ENCODE data around the gene OR52H1. TPM values are rescaled to one million over a fixed set of nuclear protein-coding genes. Genes with fewer than 3 reads are reported as not detected.
"Not testable (repeated sequence)": the region's sequence is repeated elsewhere in the genome, so short reads cannot be mapped to it uniquely, and the experiment has no call there.

The OR52H1 gene
- total RNA-seq, 1 donor from 2014 or later: not detected

DNA sequence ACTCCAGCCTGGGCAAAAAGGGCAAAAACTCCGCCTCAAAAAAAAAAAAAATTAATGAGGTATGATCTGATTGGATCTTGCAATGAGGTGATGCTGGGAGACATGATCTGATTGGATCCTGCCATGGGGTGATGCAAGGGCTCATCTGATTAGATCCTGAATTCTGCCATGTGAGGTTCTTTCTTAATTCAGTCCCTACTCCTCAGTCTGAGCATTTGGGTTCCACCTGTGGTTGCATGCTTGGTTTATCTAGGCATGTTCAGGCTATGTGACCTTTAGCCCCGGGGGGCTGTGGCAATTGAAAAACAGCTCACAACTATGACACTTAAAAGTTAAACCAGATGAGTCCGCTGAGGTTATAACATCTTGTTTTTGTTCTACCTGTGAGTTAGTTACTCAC is 43.3 kb upstream of the OR52H1 start:
- H3K4me3 Mint-ChIP-seq (ENCODE audit: unreplicated experiment): no peak overlapping the region
- DNase-seq: no peak
- peaks cover 5% of the 10 kb centered on the region for H3K27me3 Mint-ChIP-seq (ENCODE audit: unreplicated experiment)
- no peak overlapping the region for H3K27ac Mint-ChIP-seq (ENCODE audit: unreplicated experiment)
- TF ChIP-seq, protein P1, sequence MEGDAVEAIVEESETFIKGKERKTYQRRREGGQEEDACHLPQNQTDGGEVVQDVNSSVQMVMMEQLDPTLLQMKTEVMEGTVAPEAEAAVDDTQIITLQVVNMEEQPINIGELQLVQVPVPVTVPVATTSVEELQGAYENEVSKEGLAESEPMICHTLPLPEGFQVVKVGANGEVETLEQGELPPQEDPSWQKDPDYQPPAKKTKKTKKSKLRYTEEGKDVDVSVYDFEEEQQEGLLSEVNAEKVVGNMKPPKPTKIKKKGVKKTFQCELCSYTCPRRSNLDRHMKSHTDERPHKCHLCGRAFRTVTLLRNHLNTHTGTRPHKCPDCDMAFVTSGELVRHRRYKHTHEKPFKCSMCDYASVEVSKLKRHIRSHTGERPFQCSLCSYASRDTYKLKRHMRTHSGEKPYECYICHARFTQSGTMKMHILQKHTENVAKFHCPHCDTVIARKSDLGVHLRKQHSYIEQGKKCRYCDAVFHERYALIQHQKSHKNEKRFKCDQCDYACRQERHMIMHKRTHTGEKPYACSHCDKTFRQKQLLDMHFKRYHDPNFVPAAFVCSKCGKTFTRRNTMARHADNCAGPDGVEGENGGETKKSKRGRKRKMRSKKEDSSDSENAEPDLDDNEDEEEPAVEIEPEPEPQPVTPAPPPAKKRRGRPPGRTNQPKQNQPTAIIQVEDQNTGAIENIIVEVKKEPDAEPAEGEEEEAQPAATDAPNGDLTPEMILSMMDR (IDR thresholded peaks at IDR 0.05; ENCODE audit: partially characterized antibody, unreplicated experiment): no peak
- H3K4me1 Mint-ChIP-seq (ENCODE audit: low read depth, unreplicated experiment): no peaks in the 10 kb centered on the region
- H3K36me3 Mint-ChIP-seq (ENCODE audit: unreplicated experiment): peaks cover 5% of the 10 kb centered on the region
- H3K9me3 Mint-ChIP-seq (ENCODE audit: unreplicated experiment): peaks cover 3% of the 10 kb centered on the region

DNA sequence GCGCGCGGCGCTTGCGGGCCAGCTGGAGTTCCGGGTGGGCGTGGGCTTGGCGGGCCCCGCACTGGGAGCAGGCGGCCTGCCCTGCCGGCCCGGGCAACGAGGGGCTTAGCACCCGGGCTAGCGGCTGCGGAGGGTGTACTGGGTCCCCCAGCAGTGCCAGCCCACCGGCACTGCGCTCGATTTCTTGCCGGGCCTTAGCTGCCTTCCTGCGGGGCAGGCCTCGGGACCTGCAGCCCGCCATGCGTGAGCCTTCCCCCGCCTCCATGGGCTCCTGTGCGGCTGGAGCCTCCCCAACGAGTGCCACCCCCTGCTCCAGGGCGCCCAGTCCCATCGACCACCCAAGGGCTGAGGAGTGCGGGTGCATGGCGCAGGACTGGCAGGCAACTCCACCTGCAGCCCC is 41.6 kb upstream of the OR52H1 start:
- DNase-seq; H3K27me3 Mint-ChIP-seq (ENCODE audit: unreplicated experiment); H3K4me1 Mint-ChIP-seq (ENCODE audit: low read depth, unreplicated experiment); H3K4me3 Mint-ChIP-seq (ENCODE audit: unreplicated experiment); H3K9me3 Mint-ChIP-seq (ENCODE audit: unreplicated experiment); H3K36me3 Mint-ChIP-seq (ENCODE audit: unreplicated experiment); H3K27ac Mint-ChIP-seq (ENCODE audit: unreplicated experiment): not testable (repeated sequence)

DNA sequence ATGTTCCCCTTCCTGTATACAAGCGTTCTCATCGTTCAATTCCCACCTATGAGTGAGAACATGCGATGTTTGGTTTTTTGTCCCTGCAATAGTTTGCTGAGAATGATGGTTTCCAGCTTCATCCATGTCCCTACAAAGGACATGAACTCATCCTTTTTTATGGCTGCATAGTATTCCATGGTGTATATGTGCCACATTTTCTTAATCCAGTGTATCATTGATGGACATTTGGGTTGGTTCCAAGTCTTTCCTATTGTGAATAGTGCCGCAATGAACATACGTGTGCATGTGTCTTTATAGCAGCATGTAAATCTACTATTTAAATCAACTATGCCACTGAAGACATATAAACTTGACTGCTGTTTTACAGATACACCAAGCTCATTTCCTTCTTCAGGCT is 36.1 kb upstream of the OR52H1 start:
- H3K27me3 Mint-ChIP-seq (ENCODE audit: unreplicated experiment); H3K36me3 Mint-ChIP-seq (ENCODE audit: unreplicated experiment); H3K9me3 Mint-ChIP-seq (ENCODE audit: unreplicated experiment); H3K4me3 Mint-ChIP-seq (ENCODE audit: unreplicated experiment); H3K4me1 Mint-ChIP-seq (ENCODE audit: low read depth, unreplicated experiment); H3K27ac Mint-ChIP-seq (ENCODE audit: unreplicated experiment); DNase-seq: not testable (repeated sequence)

DNA sequence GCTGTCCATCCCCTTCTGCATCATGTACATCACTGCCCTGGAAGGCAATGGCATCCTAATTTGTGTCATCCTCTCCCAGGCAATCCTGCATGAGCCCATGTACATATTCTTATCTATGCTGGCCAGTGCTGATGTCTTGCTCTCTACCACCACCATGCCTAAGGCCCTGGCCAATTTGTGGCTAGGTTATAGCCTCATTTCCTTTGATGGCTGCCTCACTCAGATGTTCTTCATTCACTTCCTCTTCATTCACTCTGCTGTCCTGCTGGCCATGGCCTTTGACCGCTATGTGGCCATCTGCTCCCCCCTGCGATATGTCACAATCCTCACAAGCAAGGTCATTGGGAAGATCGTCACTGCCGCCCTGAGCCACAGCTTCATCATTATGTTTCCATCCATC is 32.7 kb upstream of the OR52H1 start:
- Mint-ChIP-seq H3K27me3 (ENCODE audit: unreplicated experiment) (no peaks in the 10 kb centered on the region), H3K9me3 (ENCODE audit: unreplicated experiment) (no peaks in the 10 kb centered on the region), H3K27ac (ENCODE audit: unreplicated experiment) (no peak overlapping the region), H3K4me3 (ENCODE audit: unreplicated experiment) (no peak overlapping the region), H3K4me1 (ENCODE audit: low read depth, unreplicated experiment) (no peaks in the 10 kb centered on the region), H3K36me3 (ENCODE audit: unreplicated experiment) (no peaks in the 10 kb centered on the region)
- TF ChIP-seq, protein P1 (IDR thresholded peaks at IDR 0.05; ENCODE audit: partially characterized antibody, unreplicated experiment): no peak
- DNase-seq: no peak

DNA sequence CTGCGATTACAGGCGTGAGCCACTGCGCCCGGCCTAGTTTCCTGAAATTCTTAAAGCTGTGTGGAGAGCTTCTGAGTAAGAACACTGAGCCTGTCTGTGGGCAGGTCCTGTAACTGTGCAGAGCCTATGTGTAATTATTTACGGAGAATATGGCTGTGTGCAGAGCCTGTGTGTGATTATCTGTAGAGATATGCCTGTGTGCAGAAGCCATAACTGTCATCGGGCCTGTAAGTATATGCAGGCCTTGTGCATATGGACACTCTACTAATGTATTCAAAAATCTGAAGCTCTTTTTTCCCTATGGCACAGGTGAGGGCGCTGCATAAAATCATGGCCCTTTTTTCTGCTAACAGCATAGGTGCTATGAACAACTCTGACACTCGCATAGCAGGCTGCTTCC is 32.2 kb upstream of the OR52H1 start, which contains the start of gene OR52B6:
OR52B6 (plus strand) TSS at position 301 of the 400 bp plus-strand sequence; CDS start at position 301, 0 bp downstream.
- Mint-ChIP-seq H3K36me3 (ENCODE audit: unreplicated experiment) (no peaks in the 10 kb centered on the region), H3K9me3 (ENCODE audit: unreplicated experiment) (no peaks in the 10 kb centered on the region), H3K27me3 (ENCODE audit: unreplicated experiment) (no peaks in the 10 kb centered on the region), H3K4me3 (ENCODE audit: unreplicated experiment) (no peak within 1 kb of the TSS), H3K4me1 (ENCODE audit: low read depth, unreplicated experiment) (no peaks in the 10 kb centered on the region), H3K27ac (ENCODE audit: unreplicated experiment) (no peak within 1 kb of the TSS)
- DNase-seq: no peak
- TF ChIP-seq, protein P1 (IDR thresholded peaks at IDR 0.05; ENCODE audit: partially characterized antibody, unreplicated experiment): no peak

DNA sequence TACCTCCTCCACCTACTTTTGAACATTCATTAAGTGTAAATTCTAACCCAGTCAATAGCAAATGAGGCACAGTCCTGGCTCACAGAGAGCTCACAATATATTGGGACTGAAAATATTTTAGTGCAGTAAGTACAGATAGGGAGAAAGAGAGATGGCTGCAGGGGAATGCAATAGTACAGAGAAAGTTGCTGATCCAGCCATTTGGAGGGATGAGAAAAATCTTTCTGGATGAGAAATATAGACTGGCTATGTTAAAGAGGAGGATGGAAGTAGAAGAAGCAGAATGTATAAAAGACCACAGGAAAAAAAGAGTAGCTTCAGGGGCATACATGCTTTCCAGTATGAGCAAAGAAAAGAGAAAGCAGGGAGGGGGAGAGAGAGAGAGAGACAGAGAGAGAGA is 28.8 kb upstream of the OR52H1 start:
- TF ChIP-seq, protein P1 (IDR thresholded peaks at IDR 0.05; ENCODE audit: partially characterized antibody, unreplicated experiment): no peak
- H3K27ac Mint-ChIP-seq (ENCODE audit: unreplicated experiment): no peak overlapping the region
- no peaks in the 10 kb centered on the region for H3K36me3 Mint-ChIP-seq (ENCODE audit: unreplicated experiment)
- H3K9me3 Mint-ChIP-seq (ENCODE audit: unreplicated experiment): no peaks in the 10 kb centered on the region
- H3K4me3 Mint-ChIP-seq (ENCODE audit: unreplicated experiment): no peak overlapping the region
- no peaks in the 10 kb centered on the region for H3K27me3 Mint-ChIP-seq (ENCODE audit: unreplicated experiment)
- H3K4me1 Mint-ChIP-seq (ENCODE audit: low read depth, unreplicated experiment): no peaks in the 10 kb centered on the region
- DNase-seq: no peak

Data from glutamatergic neuron (in vitro differentiated cells).